SU-DHL-6 (cell line): ENCODE data around the gene KRT25.

Experiments used
- EZH2phosphoT487 ChIP-seq: fragments of 200-600 bp; sonication (generic), shearing (Covaris generic); conservative IDR thresholded peaks from 2 replicates; pipeline ENCODE4 v1.6.1; 2018; ENCODE audit warnings: mild to moderate bottlenecking, antibody characterized with exemption, low read length, moderate library complexity, mixed read lengths
- TF ChIP-seq, protein P1 (sequence below): fragments of 200-600 bp; sonication (generic); IDR thresholded peaks from one replicate; pipeline ENCODE4 v1.5.1; 2017; ENCODE audit warnings: antibody characterized with exemption, mild to moderate bottlenecking, low read length, moderate library complexity; ENCODE audit not compliant: insufficient read depth, poor library complexity, severe bottlenecking

DNA sequence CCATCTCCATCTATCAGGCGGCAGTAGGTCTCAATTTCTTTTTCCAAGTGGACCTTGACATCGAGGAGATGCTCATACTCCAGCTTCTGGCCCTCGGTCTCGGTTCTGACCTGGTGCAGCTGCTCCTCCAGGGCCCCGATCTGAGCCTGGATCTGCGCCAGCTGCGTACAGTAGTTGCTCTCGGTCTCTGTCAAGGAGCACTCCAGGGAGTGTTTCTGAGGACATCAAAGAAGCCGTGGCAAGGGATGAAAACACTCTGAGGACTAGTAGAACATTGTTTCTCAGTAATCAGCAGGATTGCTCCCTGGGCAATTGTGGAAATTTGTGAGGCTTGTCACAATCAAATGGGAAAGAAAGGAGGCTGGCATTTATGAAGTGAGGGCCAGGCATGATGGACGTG, 38.7 kb upstream of the KRT25 start:
- TF ChIP-seq, protein P1, sequence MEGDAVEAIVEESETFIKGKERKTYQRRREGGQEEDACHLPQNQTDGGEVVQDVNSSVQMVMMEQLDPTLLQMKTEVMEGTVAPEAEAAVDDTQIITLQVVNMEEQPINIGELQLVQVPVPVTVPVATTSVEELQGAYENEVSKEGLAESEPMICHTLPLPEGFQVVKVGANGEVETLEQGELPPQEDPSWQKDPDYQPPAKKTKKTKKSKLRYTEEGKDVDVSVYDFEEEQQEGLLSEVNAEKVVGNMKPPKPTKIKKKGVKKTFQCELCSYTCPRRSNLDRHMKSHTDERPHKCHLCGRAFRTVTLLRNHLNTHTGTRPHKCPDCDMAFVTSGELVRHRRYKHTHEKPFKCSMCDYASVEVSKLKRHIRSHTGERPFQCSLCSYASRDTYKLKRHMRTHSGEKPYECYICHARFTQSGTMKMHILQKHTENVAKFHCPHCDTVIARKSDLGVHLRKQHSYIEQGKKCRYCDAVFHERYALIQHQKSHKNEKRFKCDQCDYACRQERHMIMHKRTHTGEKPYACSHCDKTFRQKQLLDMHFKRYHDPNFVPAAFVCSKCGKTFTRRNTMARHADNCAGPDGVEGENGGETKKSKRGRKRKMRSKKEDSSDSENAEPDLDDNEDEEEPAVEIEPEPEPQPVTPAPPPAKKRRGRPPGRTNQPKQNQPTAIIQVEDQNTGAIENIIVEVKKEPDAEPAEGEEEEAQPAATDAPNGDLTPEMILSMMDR = no peak
- no peak for TF ChIP-seq EZH2phosphoT487
